ENCODE measurements around the gene ANKFY1. TPM values are rescaled to one million over a fixed set of nuclear protein-coding genes. Genes with fewer than 3 reads are reported as not detected.

ANKFY1 gene
- polyA plus RNA-seq, 1 of the 3 experiments (the other 2 are of a cell fraction) = 29.6 TPM

- Histone ChIP-seq H3F3A (replicated peaks; ENCODE audit: insufficient read depth) (no peaks in the 10 kb centered on the region), H3K9me2 (no peaks in the 10 kb centered on the region), H3K4me2 (no peak overlapping the region), H3K4me3 (ENCODE audit: low read depth in 2 of 2, low read length in 1 of 2) (no peak overlapping the region), H3K79me2 (ENCODE audit: insufficient read depth) (peaks cover 7% of the 10 kb centered on the region; the same call in 1 of the 2 replicates), H3K4me1 (ENCODE audit: control insufficient read depth in 1 of 2, insufficient read depth in 2 of 2, low read depth in 1 of 2, low read length in 1 of 2) (no peaks in the 10 kb centered on the region), H2AFZ (ENCODE audit: low read depth) (no peak overlapping the region), H3K36me3 (replicated peaks in 1 of 2; ENCODE audit: control insufficient read depth in 1 of 2, insufficient read depth in 2 of 2, low read length in 1 of 2) (peaks cover 0 to 7% of the 10 kb centered on the region in 2 experiments), H3K9ac (no peak overlapping the region), H3K27ac (ENCODE audit: low read depth in 2 of 2, low read length in 1 of 2) (no peak overlapping the region), H3K27me3 (ENCODE audit: insufficient read depth) (no peaks in the 10 kb centered on the region), H3K9me3 (no peaks in the 10 kb centered on the region), H4K20me1 (ENCODE audit: insufficient read depth) (no peaks in the 10 kb centered on the region)
- POLR2A ChIA-PET = interaction anchor here (1.5 kb wide), 1 partner anchor 9 kb away, joined by 3 read pairs; no protein-coding TSS in a partner anchor
- DNase-seq = no peak
- WGBS (ENCODE audit: low lambda C conversion rate) = 87% methylated on average over 6 of the region's 6 CpGs
- CTCF ChIA-PET = no interaction called here
- TF ChIP-seq, protein P1, sequence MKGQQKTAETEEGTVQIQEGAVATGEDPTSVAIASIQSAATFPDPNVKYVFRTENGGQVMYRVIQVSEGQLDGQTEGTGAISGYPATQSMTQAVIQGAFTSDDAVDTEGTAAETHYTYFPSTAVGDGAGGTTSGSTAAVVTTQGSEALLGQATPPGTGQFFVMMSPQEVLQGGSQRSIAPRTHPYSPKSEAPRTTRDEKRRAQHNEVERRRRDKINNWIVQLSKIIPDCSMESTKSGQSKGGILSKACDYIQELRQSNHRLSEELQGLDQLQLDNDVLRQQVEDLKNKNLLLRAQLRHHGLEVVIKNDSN (IDR thresholded peaks at IDR 0.05; ENCODE audit: borderline replicate concordance, low read depth) = no peak
- no peak for TF ChIP-seq IRF3 (IDR thresholded peaks at IDR 0.05; ENCODE audit: low read depth, low read length)
- no peak for TF ChIP-seq GABPA (IDR thresholded peaks at IDR 0.05; ENCODE audit: low read depth)
- TF ChIP-seq RCOR1 (IDR thresholded peaks at IDR 0.05; ENCODE audit: low read length) = no peak
- TF ChIP-seq FOXM1 (IDR thresholded peaks at IDR 0.05; ENCODE audit: low read depth) = no peak
- TF ChIP-seq EZH2phosphoT487 (IDR thresholded peaks at IDR 0.05; ENCODE audit: borderline replicate concordance, low read depth) = no peak
- no peak for TF ChIP-seq CHD2 (IDR thresholded peaks at IDR 0.05; ENCODE audit: low read length, partially characterized antibody)
- TF ChIP-seq SMC3 (IDR thresholded peaks at IDR 0.05; ENCODE audit: low read depth, low read length) = no peak
- no peak for TF ChIP-seq MXI1 (IDR thresholded peaks at IDR 0.05; ENCODE audit: low read depth, low read length)
- TF ChIP-seq TEAD4 (IDR thresholded peaks at IDR 0.05; ENCODE audit: borderline replicate concordance, insufficient read depth) = no peak
- no peak for TF ChIP-seq ELF1 (IDR thresholded peaks at IDR 0.05)
- no peak for TF ChIP-seq NFIC (IDR thresholded peaks at IDR 0.05; ENCODE audit: borderline replicate concordance)
- no peak for TF ChIP-seq TCF12 (IDR thresholded peaks at IDR 0.05)
- TF ChIP-seq, protein P2, sequence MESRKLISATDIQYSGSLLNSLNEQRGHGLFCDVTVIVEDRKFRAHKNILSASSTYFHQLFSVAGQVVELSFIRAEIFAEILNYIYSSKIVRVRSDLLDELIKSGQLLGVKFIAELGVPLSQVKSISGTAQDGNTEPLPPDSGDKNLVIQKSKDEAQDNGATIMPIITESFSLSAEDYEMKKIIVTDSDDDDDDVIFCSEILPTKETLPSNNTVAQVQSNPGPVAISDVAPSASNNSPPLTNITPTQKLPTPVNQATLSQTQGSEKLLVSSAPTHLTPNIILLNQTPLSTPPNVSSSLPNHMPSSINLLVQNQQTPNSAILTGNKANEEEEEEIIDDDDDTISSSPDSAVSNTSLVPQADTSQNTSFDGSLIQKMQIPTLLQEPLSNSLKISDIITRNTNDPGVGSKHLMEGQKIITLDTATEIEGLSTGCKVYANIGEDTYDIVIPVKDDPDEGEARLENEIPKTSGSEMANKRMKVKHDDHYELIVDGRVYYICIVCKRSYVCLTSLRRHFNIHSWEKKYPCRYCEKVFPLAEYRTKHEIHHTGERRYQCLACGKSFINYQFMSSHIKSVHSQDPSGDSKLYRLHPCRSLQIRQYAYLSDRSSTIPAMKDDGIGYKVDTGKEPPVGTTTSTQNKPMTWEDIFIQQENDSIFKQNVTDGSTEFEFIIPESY (IDR thresholded peaks at IDR 0.05; ENCODE audit: borderline replicate concordance, low read depth) = no peak
- TF ChIP-seq, protein P3, sequence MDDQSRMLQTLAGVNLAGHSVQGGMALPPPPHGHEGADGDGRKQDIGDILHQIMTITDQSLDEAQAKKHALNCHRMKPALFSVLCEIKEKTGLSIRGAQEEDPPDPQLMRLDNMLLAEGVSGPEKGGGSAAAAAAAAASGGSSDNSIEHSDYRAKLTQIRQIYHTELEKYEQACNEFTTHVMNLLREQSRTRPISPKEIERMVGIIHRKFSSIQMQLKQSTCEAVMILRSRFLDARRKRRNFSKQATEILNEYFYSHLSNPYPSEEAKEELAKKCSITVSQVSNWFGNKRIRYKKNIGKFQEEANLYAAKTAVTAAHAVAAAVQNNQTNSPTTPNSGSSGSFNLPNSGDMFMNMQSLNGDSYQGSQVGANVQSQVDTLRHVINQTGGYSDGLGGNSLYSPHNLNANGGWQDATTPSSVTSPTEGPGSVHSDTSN (IDR thresholded peaks at IDR 0.05) = no peak
- TF ChIP-seq RAD21 (IDR thresholded peaks at IDR 0.05; ENCODE audit: low read length) = no peak
- no peak for TF ChIP-seq POLR2AphosphoS5 (IDR thresholded peaks at IDR 0.05; ENCODE audit: low read depth, low read length)
Observed at GRCh38 chr17:4150096-4150495, 113.7 kb downstream of the ANKFY1 start.

Data from SK-N-SH (cell line).